GM04503 (cell line): Measurements from ENCODE around the gene ZWILCH.

ENCODE experiments used
- DNase-seq: peaks from one replicate; pipeline ENCODE4 v3.0.0-alpha.2; 2012; ENCODE audit warnings: low read depth

The ZWILCH gene

DNA sequence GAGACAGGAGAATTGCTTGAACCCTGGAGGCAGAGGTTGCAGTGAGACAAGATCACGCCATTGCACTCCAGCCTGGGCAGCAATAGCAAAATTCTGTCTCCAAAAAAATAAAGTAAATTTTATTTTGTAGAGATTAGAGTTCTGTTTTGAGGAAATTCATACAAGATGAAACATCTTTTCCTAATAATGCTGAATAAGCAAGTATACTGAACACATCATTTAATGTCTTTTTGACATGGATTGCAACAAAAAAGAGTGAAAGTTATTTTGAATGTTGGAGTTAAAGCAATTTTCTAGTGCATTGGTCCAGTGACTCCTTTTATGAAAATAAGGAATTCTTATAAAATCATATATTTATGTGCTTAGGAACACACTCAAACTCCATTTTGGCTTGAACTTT is 40.1 kb downstream of the ZWILCH start:
- no peak for DNase-seq

DNA sequence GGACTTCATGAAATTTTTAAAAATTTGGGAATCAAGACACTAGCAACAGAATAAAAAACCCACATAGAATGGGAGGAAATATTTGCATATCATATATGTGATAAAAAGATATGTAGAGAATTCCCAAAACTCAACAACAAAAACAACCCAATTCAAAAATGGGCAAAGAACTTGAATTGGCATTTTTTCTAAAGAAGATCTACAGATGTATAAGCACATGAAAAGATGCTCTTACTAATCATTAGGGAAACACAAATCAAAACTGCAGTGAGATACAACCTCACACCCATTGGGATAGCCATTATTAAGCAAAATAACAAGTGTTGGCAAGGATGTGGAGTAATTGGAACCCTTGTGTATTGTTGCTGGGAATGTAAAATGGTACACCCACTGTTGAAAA is 50.6 kb downstream of the ZWILCH start:
- no peak for DNase-seq

DNA sequence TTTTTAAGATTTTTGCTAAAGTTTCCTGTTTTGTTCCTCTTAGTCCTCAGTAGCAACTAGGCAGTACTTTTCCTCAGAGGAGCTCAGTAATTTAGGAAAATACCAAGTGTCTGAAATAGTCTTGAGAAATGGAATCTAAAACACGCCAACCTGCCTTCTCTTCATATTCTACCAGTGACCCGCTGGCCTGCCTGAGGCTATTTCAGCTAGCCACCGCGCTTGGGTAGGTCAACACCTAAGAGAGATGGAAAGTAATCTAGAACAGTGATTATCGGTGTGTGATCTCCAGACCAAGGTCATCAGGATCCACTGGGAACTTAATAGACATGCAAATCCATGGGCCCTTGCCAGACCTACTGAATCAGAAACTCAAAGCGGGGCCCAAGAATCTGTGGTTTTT is 53.1 kb downstream of the ZWILCH start:
- DNase-seq: no peak

DNA sequence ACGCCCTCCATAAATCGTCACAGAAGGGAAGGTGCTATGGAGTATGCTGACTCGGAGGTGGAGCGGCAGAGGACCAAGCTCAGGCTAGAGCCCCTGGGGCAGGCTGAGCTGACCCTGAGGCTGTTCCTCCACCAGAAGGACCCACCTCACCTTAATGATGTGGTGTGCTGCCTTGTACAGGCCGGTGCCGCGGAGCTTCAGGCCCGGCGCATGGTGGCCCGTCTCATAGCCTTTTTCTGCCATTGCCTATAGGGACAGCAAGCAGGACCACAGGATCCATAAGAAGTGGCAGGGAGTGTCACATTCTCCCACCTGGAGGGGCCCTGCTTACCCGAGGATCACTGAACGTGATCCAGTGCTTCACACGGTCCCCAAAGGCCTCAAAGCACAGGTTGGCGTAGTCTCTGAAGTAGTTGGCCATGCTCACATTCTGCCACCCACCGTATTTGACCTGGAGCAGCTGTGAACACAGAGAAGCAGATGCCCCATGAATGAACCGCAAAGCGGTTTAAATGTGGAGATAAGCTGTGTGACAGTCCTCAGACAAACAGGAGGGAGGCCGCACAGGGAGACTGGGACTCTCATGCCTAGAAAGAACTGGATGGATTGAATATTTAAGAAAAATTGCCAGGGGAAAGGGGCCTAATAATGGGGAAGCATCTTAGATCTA is 55.9 kb downstream of the ZWILCH start:
- DNase-seq: no peak

DNA sequence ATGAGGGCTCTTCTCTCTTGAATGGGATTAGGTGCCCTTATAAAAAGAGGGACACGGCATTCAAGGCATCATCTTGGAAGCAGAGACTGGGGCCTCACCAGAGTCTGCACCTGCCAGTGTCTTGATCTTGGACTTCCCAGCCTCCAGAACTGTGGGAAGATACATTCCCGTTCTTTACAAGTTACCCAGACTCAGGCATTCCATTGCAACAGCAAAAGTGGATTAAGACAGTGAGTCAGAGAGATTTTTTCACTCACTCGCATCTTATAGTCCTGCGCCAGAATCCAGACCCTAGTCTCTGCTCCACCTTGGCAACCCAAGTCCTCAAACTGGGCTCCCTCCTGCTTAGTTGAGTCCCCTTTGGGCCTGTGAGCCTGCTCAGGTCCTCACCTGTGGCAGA is 58.0 kb downstream of the ZWILCH start:
- DNase-seq: no peak

DNA sequence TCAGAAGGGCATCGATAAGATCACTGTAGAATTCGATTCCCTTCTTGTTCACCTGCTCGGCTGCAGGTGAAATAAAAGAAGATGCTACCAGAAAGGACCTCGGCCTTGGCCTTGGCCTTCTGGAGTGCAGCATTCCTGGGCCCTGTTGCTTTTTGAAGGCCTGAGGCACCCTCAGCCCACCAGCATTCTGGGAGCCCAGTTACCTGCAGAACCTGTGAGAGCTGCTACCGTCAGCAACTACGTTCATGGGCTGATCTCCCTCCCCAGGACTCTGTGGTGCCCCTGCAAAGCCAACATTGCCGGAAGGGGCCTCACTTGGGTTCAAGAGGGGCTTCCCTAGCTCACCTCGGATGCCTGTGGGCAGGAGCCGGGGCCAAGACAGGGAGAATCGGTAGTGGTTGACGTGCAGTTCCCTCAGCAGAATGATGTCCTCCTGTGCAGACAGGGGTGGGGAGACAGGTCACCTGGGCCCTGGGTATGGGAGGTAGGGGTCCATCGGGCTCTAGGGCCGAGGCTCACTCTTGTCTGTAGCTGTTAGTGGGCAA is 58.5 kb downstream of the ZWILCH start:
- DNase-seq: no peak

DNA sequence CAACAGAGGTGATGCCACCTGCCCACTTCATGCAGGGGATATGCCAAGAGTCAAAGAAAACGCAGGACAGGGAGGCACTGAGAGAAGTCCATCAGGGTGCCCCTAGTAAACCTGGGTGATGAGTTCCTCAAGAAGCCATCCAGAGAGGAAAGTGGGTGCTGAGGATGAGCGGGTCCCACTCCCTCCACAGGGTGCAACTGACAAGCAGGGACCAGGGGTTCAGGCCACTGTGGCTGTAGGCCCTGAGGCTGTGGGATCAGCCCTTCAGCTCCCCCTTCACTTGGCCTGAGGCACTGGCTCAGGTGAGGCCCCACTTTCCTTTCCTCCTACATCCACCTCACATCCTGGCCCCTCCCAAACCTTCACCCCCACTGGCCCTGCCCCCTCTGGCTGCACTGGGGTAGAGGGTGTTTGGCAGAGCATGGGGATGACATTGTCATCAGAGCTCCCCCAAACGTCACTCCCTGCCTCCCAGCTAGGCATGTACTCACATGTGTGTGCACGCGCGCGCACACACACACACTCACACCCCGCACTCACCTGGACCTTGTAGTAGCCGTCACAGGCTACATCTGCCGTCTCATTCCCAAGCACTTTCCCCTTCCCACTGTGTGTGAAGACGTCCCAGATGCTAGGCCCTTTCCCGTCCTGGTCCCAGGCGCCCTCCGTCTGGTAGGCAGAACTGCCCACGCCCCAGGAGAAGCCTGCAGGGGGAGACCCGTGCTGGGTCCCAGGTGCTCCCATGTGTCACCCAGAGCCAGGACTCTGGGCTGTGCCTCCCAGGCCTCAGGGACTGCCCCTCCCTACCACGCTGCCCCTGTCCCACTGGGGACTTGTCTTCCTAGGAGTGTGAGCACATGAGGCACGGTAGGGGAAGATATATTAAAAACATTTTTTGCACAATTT is 59.3 kb downstream of the ZWILCH start:
- DNase-seq: no peak

DNA sequence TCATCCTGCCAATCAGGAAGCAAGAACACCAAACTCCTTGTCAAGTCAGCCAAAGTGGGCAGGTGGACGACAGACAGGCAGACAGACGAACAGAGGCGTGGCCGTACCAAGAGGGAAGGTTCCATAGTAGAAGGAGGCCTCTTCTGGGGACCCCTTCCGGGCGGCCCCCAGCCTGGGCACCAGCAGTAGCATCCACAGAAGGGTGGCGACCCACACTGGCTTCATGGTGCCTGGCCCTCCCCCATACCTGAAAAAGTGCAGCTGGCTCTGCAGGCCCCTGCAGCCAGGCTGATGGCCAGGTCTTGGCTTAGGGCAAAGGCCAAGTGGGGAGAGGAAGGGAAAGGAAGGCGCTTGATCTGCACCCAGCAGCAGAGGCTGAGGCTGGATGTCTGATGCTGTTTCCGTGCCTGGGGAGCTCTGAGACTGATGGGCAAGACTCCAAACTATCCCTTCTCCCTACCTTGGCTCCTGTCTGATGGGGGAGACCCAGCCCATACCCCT is 60.1 kb downstream of the ZWILCH start:
- no peak for DNase-seq

DNA sequence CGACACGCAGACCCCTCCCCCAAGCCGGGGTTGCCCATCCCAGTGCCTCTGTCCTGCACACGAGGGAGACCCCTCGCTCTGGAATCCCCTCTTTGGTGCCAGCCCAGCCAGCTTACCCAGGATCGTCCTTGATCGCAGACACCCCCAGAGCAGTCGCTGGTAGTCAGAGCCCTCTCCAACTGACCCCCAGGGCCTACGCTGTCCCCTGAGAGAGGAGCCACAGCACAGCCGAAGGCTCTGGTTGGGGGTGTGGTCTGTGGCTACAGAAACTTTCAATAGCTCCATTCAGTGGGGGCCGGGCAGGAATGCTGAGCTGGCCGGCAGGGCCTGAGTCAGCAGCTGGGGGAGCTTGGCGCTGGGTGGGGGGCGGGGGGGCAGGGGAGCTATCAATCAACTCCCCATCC is 60.6 kb downstream of the ZWILCH start, which contains the start of gene LCTL:
TSS of gene LCTL (minus strand) at position 258 of the 404 bp plus-strand sequence. CDS start 633 bp downstream, outside the sequence.
- no peak for DNase-seq

DNA sequence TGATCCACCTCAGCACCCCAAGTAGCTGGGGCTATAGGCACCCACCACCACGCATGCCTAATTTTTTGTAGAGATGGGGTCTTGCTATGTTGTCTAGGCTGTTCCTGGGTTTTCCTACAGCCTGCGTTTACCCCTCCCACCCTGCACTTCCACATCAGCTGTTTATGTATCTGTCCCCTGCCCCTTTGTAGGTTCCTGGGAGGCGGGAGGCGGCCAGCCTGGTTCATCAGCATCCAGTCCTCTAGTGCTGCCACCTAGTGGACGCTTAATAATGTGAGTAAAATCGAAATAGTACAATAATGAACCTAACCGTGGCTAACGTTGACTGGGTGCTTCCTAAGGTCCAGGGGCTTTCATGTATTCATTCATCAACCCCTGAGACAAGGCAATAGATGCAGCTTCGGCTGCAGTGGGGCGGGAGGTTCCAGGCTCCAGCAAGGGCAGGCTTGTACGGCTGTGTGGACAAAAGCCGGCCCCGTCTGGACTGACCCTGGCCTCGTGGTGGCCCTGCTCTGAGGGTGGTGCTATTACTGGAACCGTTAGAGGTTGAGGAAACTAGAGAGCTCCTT is 61.9 kb downstream of the ZWILCH start:
- DNase-seq: peak; percentile 4

DNA sequence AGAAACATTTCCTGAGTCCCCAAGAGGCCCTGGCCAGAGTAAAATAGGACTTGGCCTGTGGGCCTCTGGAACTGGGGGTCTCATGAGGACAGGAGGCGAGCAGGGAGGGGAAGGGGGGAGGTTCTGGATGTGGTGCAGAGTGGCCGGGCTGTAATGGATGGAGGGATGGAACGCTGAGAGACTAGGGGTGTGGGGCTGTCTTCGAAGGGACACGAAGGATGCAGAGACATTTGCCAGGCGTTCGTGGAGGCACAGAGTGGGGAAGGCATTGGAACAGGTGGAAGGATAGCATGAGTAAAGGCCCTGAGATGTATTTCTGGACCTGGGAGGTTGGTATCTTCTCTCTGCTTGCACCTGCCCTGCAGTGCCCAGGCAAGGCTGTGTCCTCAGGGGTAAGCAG is 62.8 kb downstream of the ZWILCH start:
- no peak for DNase-seq

DNA sequence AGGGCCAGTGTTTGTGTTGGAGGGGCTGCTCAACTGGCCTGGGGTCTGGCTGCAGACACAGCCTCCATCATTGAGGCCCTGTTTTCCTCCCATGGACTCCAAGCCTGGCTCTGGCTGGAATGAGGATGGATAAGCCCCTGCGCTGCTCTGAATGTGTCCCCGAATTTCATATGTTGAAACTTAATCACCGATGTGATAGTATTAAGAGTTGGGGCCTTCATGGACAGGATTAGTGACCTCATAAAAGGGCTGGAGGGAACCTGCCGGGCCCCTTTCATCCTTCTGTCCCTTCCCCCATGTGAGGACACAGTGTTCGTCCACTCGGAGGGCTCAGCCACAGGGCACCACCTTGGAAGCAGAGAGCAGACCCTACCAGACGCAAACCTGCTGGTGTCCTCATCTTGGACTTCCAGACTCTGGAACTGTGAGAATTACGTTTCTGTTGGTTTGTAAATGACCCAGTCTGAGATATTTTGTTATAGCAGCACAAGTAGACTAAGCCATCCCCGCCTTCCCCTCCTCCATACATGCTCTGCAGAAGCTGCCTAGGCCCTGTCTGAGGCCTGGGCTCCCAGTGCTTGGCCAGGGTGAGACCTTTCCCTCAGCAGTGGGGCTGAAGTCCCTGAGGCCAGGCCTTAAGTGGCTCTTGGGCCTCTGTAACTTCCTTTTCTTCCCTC is 64.5 kb downstream of the ZWILCH start:
- no peak for DNase-seq

DNA sequence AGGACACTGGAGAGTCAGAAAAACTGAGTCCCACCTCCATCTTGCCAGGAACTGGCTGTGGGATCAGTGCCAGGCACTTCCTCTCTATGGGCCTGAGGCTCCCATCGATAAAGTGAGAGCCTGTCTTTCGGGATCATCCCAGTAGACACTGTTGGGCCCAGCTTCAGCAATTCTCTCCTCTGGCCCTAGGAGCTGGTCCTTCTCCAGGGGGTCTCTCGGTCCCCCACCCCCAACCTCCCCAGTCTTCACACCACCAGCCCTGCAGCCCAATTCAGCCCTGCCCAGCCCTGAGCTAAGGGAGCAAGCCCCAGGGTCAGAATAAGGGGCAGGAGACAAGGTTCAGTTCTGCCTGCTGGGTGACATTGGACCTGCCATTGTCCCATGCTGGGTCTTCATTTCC is 65.2 kb downstream of the ZWILCH start:
- DNase-seq: no peak

DNA sequence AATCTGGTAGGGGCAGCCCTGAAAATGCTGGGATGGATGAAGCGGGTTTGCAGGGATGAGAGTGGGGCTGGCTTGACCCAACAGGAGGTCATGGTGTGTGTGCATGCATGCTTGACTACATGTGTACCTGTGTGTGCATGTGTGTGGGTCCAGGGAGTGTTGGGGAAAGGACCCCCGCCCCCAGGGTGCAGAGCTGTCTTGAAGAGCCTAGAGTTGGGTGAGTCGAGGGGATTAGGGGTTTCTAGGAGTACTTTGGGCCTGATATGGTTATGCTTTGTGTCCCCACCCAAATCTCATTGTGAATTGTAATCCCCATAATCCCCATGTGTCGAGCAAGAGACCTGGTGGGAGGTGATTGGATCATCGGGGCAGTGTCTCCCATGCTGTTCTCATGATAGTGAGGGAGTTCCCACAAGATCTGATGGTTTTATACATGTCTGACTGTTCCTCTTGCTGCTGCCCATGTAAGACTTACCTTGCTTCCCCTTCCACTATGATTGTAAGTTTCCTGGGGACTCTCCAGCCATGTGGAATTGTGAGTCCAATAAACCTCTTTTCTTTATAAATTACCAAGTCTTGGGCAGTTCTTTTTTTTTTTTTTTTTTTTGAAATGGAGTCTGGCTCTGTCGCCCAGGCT is 65.8 kb downstream of the ZWILCH start:
- no peak for DNase-seq

DNA sequence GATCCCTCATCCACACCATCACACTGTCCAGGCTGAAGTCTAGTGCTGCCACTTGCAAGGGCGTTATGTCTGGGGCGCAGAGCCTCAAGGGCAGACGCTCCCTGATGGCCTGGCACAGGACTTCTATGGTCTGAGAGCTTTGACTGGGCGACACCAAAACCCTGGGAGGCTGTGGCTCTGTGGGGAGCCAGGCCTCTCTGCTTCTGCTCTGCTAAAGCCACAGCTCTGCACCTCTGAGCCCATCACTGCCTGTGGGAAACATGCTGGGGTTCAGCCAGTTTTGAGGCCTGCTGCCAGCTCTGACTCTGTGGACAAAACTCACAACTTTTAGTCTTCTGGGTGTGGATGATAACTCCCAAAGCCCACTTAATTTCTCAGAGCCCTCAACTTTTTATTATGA is 67.0 kb downstream of the ZWILCH start:
- no peak for DNase-seq

DNA sequence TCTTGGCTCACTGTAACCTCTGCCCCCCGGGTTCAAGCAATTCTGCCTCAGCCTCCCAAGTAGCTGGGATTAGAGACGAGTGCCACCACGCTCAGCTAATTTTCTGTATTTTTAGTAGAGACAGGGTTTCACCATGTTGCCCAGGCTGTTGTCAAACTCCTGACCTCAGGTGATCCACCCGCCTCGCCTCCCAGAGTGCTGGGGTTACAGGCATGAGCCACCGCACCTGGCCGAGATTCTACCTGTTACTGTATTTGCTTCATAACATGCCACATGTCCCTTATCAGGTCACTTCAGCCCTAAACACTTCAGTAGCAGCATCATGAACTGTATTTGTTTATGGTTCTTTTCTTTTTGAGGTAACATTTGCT is 68.2 kb downstream of the ZWILCH start:
- no peak for DNase-seq

DNA sequence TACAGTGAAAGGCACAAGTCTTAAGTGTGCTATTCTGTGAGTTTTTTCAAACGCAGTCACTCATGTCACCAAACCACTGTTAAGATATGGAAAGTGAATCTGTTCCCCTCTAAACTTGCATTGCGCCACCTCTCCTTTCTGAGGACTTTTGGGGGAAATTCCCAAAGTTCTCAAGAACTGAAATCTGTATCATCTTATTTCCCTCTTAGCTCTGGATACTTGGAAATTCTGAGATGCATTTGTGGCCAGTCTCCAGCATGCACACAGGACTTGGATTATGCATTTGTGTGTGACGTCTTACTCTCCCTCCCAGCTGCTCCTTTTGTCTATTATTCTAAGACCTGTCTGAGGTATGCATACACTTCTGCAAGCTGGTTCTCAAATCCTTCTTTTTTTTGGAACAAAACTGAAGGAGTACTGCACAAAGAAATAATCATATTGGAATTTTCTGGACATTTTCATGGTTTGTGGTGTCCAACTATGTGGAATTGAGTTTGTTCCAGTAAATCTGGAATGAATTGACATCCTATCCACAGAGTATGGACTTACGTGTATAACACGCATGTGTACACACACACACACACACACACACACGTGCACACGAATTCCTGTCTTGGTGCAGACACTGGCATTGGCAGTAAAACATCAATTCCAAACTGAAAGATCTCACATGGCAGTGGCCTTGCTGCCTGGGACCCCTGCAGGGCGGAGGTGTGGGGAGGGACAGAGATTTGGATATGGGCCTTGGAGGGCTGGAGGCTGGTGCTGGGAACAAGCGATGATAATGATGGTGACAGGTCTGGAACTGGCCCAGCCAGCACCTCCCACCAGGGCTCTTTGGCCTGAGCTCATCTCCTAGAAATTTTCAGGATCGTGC is 68.8 kb downstream of the ZWILCH start:
- DNase-seq: peak; percentile 84

DNA sequence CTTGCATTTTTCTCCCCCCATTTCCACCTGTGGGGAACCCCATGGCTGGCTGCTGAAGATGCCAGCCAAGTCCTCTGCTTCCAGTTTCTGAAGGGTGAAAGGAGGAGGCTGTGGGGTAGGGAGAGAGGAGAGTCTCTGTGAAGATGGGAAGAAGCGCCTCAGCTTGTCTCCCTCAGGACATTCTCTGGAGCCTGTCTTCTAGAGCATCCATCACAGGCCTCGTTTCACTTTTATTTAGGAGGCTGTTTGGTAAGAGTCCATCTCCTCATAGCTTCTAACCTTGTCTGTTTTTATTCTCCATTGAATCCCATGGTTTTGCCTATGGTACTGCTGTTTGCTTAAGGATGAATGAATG is 69.4 kb downstream of the ZWILCH start:
- DNase-seq: no peak

DNA sequence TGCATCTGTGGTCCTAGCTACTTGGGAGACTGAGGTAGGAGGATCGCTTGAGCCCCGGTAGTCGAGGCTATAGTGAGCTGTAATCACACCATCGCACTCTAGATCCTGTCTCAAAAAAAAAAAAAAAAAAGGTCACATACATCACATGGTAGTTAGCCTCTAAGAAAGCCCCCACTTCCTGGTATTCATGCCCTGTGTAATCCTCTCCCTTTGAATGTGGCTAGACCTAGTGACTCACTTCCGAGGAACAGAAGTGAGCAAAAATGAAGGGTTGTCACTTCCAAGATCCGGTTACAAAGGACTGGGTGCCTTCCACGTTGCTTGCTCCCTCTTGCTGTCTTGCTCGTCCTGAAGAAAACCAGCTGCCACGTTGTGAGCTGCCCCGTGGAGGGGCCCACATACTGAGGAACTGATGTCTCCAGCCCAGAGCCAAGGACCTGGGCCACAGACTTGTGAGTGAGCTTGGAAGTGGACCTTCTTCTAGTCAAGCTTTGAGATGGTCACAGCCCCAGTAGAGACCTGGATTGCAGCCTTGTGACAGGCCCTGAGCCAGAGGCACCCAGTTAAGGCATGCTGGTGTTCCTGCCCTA is 73.3 kb downstream of the ZWILCH start:
- no peak for DNase-seq

DNA sequence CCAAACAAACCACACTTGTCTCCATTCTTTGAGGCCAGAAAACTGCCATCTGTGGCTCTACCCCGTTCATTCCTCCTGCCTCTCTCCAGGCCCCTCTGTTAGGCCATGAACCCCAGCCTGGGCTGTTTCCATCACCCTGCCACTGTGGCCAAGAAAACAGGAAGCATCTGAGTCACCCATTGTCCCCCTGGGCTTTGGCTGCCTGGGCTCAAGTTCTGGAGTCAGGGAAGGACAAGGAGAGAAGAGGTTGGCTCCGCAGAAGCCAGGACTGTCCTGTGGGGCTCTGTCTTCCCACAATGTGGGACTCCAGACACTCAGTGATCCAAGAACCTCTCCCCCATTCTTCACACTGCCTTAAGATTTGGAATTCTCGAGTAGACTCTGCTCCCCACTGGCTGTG is 75.5 kb downstream of the ZWILCH start:
- DNase-seq: no peak
